ENCODE data around the gene PCGF1.

The PCGF1 gene

DNA sequence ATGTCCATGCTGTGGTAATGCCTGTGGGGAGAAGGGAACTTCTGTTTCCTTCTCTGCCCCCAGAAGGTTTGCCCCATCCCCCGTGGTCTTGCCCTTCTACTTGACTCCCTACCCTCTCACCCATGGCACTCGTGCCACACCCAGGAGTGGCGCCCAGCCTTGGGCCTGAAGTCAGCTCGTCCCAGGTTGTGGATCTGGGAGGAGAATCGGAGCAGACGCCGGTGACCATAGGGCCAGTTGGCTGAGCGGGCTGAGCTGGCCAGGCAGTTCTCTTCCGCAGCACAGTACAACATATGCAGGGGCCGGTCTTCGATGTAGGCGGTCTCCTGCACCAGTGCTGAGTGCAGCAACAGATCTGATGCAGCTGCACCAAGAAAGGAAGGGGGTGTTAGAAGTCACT is 26.9 kb upstream of the PCGF1 start:
- DNase-seq (ENCODE audit: low read depth, low spot score): no peak
- TF ChIP-seq, protein P1, sequence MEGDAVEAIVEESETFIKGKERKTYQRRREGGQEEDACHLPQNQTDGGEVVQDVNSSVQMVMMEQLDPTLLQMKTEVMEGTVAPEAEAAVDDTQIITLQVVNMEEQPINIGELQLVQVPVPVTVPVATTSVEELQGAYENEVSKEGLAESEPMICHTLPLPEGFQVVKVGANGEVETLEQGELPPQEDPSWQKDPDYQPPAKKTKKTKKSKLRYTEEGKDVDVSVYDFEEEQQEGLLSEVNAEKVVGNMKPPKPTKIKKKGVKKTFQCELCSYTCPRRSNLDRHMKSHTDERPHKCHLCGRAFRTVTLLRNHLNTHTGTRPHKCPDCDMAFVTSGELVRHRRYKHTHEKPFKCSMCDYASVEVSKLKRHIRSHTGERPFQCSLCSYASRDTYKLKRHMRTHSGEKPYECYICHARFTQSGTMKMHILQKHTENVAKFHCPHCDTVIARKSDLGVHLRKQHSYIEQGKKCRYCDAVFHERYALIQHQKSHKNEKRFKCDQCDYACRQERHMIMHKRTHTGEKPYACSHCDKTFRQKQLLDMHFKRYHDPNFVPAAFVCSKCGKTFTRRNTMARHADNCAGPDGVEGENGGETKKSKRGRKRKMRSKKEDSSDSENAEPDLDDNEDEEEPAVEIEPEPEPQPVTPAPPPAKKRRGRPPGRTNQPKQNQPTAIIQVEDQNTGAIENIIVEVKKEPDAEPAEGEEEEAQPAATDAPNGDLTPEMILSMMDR (IDR thresholded peaks at IDR 0.05; ENCODE audit: insufficient read depth, low read length, missing control alignments): no peak
- no peak overlapping the region for H3K4me3 ChIP-seq (ENCODE audit: low read depth, low read length)
- CTCF ChIA-PET: interaction anchor here (8.9 kb wide), 1 partner anchor 52 kb away, joined by 137 read pairs; no protein-coding TSS in a partner anchor
- POLR2A ChIA-PET: interaction anchor here (1.1 kb wide), 1 partner anchor 30 kb away, joined by 3 read pairs; no protein-coding TSS in a partner anchor

DNA sequence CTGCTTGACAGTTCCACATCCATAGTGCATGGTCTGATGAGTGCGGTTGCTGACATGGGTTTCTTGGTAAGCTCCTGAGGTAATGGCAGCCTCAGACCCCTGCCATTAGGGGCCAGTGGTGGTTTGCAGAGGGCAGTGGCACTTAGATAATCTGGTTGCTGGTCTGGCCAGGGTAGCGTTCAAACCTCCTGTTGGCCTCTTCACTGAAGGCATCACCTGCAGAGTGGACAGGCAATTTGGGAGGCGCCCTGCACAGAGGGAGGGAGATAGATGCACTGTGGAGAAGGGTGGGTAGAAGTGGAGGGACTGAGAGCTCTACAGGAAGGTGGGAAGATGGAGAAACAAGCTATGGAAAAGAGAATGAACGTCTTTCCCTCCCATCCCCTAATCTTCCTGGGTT is 26.0 kb upstream of the PCGF1 start:
- DNase-seq (ENCODE audit: low read depth, low spot score): no peak
- CTCF ChIA-PET: interaction anchor here (0.8 to 8.9 kb wide), 11 partner anchors 10 to 283 kb away, joined by 3 to 137 read pairs (median 5); partner anchors contain the start of genes CCDC142, DOK1, PCGF1 and TTC31
- POLR2A ChIA-PET: interaction anchor here (0.9 to 3.0 kb wide), 2 partner anchors 29 to 72 kb away, joined by 3 to 11 read pairs; no protein-coding TSS in a partner anchor
- TF ChIP-seq, protein P1 (IDR thresholded peaks at IDR 0.05; ENCODE audit: insufficient read depth, low read length, missing control alignments): no peak
- no peak overlapping the region for H3K4me3 ChIP-seq (ENCODE audit: low read depth, low read length)

DNA sequence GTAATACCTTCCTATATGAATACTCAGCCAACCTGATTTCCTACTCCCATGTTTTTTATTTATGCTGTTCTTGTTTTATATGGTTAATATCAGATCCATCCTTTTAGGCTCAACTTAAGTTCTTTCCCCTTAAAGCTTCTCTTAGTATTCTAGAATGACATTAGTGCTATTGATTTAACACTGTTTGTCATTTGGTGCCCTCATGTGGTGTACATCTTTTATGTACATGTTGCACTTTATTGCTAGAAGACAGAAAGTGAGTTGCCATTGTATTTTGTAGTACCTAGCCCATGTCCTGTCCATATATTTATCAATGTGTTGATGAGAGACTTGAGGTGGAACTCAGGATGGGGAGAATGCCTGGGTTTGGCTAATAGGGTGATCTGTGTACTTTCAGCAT is 24.7 kb upstream of the PCGF1 start:
- DNase-seq (ENCODE audit: low read depth, low spot score): no peak
- no peak overlapping the region for H3K4me3 ChIP-seq (ENCODE audit: low read depth, low read length)
- CTCF ChIA-PET: interaction anchor here (0.6 to 8.9 kb wide), 32 partner anchors 8 to 282 kb away, joined by 3 to 137 read pairs (median 4); partner anchors contain the start of genes CCDC142, DOK1, MRPL53 and PCGF1
- POLR2A ChIA-PET: interaction anchor here (0.7 to 3.0 kb wide), 3 partner anchors 27 to 57 kb away, joined by 3 to 11 read pairs (median 7); no protein-coding TSS in a partner anchor
- TF ChIP-seq, protein P1 (IDR thresholded peaks at IDR 0.05; ENCODE audit: insufficient read depth, low read length, missing control alignments): no peak

DNA sequence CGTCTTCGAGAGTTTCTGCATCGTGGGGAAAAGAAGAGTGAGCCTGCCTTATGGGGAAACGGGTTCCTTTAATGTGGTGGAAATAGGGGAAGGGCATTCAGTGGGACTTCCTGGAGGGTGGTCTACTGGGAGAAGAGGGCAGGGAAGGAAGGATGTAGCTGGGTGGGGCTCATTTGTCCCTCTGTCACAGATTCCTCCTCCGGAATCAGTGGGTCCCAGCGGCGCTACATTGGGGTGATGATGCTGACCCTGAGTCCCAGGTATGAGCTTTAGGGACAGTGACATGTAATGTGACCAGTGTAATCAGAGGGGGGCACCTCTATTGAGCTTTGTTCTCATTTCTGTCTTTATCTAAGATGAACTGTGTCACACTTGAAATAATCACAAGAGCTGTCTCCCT is 24.2 kb upstream of the PCGF1 start:
- CTCF ChIA-PET: interaction anchor here (0.6 to 8.9 kb wide), 31 partner anchors 9 to 282 kb away, joined by 3 to 137 read pairs (median 5); partner anchors contain the start of genes CCDC142, MRPL53, PCGF1 and TTC31
- TF ChIP-seq, protein P1 (IDR thresholded peaks at IDR 0.05; ENCODE audit: insufficient read depth, low read length, missing control alignments): no peak
- DNase-seq (ENCODE audit: low read depth, low spot score): no peak
- POLR2A ChIA-PET: interaction anchor here (0.7 to 3.0 kb wide), 5 partner anchors 27 to 57 kb away, joined by 3 to 11 read pairs (median 4); no protein-coding TSS in a partner anchor
- no peak overlapping the region; the same call in 1 of the 2 replicates for H3K4me3 ChIP-seq (ENCODE audit: low read depth, low read length)

DNA sequence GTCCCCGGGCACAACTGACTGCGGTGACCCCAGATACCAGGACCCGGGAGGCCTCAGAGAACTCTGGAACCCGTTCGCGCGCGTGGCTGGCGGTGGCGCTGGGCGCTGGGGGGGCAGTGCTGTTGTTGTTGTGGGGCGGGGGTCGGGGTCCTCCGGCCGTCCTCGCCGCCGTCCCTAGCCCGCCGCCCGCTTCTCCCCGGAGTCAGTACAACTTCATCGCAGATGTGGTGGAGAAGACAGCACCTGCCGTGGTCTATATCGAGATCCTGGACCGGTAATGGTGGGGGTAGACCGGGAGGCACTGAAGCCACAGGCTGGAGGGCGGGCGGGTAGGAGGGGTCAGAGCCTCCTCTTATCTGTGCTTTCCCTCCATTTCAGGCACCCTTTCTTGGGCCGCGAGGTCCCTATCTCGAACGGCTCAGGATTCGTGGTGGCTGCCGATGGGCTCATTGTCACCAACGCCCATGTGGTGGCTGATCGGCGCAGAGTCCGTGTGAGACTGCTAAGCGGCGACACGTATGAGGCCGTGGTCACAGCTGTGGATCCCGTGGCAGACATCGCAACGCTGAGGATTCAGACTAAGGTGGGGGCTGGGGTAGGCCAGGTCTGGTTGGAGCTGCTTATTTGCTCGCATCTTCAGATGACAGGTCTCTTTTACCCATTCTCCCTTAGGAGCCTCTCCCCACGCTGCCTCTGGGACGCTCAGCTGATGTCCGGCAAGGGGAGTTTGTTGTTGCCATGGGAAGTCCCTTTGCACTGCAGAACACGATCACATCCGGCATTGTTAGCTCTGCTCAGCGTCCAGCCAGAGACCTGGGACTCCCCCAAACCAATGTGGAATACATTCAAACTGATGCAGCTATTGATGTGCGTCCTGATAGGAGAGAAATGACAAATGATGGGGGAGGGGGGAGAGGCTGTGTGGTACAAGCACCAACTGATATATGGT is 23.0 kb upstream of the PCGF1 start:
- ChIA-PET POLR2A (interaction anchor here (0.5 to 3.0 kb wide), 19 partner anchors 8 to 76 kb away, joined by 3 to 11 read pairs (median 4); partner anchors contain the start of genes CCDC142, INO80B, LOXL3 and TTC31), CTCF (interaction anchor here (0.8 to 8.9 kb wide), 10 partner anchors 10 to 199 kb away, joined by 3 to 137 read pairs (median 10); partner anchors contain the start of genes CCDC142, PCGF1 and TTC31)
- peak overlapping the region; percentile 80 for H3K4me3 ChIP-seq (ENCODE audit: low read depth, low read length)
- no peak for DNase-seq (ENCODE audit: low read depth, low spot score)
- TF ChIP-seq, protein P1 (IDR thresholded peaks at IDR 0.05; ENCODE audit: insufficient read depth, low read length, missing control alignments): no peak
